GM18520 (cell line): ENCODE data around the gene FANCE.
"Not testable (repeated sequence)": the region's sequence is repeated elsewhere in the genome, so short reads cannot be mapped to it uniquely, and the experiment has no call there.

Experiments
- ATAC-seq: cut with Tn5 transposase; IDR thresholded peaks from one replicate; pipeline ENCODE4 v1.9.1; 2021; ENCODE audit not compliant: unreplicated experiment

Gene FANCE

GRCh38 chr6:35496841-35497570 lies 44.9 kb downstream of the FANCE start, which contains the start of gene TEAD3:
Gene TEAD3, minus strand, starts transcription at chr6:35497079.
- ATAC-seq = peak; percentile 38

DNA sequence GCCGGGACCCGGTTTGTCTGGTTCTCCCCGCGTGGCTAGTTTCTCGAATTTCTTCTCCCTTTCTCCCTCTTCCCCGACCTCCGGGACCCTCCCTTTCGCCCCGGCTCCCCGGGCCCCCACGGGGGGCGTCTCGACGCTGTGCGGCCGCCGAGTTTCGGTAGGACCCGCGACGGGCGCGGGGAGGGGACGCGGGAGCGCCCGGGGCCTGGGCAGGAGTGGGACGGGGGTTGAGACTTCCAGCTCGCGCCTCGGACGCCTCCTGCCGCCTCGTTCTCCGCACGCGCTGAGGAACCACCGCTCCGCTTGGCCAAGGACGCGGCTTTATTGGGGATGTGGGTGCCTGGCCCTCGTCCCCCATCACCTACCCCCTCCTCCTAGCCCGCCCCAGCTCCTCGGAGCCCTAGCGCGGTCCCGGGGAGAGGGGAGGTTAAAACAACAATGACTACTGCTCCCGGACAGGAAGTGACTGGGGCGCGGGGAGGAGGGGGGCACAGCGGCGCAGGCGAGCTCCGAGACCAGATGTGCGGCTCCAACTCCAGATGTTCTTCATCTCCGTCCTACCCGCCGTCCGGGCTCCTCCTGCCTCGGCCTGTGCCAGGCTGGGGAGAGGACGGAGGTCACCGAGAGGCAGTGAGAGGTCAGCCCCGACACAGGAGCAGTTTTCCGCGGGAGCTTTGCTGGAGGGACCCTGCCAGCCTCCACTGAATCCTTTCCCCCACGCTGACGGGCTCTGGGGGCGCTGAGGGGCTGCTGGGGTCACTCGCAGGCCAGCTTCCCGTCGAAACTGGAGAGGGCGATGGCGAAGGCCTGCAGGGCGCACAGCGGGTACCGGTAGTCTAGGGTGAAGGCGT lies 45.7 kb downstream of the FANCE start:
- ATAC-seq = no peak

GRCh38 chr6:35498422-35499067 lies 46.4 kb downstream of the FANCE start:
- ATAC-seq = no peak

DNA sequence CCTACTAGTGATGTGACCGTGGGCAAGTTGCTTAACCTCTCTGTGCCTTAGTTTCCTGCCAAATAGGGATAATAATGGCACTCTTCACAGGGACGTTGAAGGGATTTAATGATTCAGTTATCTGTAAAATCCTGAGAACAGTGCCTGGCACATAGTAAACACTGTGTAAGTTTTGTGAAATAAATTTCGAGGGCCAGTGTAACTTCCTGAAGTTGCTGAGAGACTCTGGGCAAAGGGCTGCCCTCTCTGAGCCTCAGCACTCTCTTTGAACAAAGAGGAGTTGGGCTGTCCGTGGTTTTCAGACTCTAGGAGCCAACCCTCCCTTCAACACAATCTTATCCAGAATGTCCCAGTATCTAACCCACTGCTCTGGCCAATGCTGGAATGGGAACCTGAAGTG lies 47.2 kb downstream of the FANCE start:
- no peak for ATAC-seq

GRCh38 chr6:35500782-35501181 lies 48.6 kb downstream of the FANCE start:
- ATAC-seq = no peak

DNA sequence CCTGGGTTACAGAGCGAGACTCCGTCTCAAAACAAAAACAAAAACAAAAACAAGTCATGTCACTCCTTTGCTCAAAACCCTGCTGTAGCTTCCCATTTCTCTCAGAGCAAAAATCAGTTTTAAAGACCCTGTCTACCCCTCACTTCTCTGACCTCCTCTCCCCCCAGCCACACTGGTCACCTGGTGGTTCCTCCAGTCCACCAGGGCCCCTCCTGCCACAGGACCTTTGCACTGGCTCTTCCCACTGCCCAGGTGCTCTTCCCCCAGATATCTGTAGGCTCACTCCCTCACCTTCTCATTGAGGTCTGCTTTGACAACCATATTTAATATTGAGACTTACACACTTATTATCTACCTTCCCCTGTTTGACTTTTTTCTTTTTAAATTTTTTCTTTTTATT lies 49.6 kb downstream of the FANCE start:
- ATAC-seq = no peak

DNA sequence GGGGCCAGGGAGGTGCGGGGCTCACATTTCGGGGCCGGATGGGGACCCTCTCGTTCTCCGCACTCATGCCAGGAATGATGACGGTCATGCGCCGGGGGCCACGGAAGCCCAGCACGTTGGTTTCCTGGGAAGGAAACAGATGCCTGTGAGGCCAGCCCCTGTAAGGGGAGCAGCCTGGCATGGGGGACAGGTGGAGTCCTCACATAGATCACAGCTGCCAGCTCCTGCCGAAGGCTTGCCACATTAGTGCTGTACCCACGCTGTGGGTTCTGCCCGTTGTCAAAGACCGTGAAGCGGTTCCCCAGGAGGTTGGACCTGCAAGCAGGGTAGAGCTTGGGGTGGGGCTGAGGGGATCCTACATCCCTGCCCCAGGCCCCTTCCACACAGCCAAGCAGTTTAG lies 51.4 kb downstream of the FANCE start:
- no peak for ATAC-seq

DNA sequence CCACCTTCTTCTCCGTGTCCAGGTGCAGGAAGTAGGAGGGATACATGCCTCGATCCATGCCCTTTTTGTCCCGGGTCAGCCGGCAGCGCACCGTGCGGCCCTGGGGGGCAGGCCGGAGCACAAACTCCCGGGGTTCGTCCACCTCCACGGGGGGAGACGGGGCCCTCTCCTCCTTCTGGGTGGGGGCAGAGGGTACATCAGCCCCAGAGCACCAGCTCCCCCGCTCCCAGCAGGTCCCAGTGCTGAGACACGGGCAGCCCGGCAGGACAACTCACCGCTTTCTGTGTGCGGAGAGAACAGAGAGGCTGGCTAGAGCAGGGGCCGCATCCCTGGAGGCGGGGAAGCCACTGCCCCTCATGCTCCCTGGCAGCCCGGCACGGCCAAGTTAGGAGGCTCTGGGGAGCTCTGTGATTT lies 53.9 kb downstream of the FANCE start:
- no peak for ATAC-seq

DNA sequence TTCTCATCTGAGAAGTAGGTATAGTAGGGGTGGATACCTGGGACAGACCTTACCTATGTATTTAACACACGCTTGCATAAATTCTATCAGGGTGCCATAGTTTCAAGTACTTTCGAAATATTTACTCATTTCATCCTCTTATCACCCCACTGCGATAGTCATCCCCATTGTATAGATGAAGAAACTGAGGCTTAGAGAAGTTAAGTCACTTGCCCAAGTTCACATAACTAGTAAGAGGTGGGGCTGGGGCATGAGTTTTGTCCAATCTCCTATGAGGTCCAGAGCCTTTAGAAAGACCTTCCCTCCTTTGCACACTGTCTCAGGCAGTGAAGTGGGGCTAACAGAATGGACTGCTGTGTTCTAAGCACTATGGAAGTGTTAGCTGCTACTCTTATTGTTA lies 54.4 kb downstream of the FANCE start:
- ATAC-seq = no peak

- ATAC-seq = no peak
Measured at GRCh38 chr6:35507221-35507620, 55.1 kb downstream of the FANCE start.

DNA sequence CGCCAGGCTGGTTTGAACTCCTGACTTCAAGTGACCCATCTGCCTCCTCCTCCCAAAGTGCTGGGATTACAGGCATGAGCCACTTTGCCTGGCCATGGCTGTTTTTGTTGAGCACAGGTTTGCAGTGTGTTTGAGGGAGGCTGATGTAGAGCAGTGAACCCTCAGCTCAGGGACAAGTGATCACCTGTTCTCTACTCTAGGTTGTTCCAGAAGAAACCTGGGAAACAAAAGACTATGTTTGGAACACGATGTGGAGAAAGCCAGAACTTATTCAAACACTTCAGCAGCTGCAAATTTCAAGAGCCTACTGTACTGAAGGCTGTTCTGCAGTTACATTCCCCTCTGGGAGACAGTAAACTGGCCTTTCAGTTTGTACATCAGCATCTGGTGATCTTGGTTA lies 55.9 kb downstream of the FANCE start:
- no peak for ATAC-seq

GRCh38 chr6:35508542-35508941 lies 56.4 kb downstream of the FANCE start:
- no peak for ATAC-seq

DNA sequence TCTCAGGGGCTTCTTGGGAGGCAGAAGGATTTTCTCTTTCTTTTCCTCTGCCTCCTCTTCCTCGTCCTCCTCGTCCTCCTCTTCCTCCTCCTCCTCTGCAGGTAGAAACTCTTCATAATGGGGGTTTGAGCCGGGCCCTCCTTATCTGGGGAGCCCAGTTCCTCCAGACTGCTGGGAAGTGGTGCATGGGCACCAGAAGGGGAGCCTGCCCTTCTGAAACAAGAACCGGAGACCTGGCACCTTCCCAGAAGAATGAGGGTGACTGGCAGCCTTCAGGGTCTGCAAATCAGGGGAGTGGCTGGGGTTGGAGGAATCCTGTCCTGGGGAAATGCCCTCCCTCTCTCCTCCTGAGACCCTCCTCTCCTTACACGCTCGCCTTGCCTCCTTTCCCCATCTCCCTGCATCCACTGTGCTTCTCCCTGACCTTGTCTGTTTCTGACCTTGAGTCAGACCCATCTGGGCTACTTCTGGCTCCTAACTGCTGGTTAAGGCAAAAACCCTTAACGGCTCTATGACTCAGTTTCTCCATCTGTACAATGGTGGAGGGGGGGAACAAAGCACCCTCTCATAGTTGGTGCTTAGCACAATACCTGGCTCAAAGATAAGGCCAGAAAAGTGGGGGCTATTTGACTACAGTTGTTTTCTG lies 58.9 kb downstream of the FANCE start:
- no peak for ATAC-seq

DNA sequence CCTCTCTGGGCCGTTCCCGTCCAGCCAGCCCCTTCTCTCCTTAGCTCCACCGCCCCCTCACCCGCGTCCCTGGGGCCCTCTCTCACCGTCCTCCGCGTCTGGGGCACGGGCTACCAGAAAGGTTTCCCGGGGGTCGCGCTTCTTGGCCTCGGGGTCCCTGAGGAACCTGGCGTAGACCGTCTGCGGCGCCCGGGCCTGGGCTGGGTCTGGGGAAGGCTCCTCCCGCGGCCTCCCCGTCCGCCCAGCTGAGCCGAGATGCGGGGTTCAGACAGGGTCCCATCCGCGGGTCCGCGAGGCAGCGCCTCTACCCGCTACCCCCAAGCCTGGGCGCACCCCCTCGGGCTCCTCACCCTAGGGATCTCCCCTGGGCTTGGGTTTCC lies 59.4 kb downstream of the FANCE start:
- ATAC-seq = no peak

DNA sequence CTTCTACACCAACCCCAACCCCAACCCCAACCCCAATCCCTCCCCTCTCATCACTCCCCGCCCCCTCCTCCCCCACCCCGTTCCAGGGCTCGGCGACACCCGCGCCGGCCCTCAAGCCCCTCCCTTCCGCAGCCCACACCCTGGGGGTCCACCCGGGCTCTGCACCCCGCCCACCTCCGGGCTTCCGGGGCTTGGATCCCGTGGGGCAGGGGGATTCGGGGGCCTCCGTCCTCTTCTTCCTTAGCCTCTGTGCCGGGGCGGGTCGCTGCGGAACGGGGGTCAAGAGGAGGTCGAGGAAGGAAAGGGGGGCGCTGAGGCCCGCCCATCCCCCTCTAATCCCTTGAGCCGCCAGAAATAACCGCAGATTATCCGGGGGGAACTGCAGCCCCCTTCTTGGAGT lies 59.9 kb downstream of the FANCE start:
- no peak for ATAC-seq

DNA sequence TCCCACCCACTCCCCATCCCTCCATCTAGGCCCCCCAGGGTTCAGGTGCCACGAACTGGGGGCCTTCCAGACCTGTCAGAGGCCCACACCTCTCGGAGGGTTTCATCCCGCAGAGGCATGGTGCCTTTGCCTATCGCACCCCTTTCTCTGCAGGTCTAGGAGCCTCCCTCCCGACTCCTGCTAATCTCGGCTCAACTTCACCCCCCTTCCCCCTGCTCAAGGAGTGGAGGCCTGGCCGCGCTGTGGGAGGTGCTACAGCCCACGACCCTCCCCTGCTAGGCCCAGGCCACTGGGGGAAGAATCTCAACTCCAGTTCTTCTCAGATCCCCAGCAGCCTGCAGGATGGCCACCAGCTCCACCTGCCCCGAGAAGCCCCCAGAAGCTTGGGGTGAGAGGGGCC lies 60.6 kb downstream of the FANCE start, which contains the start of gene TULP1:
TULP1 (minus strand) TSS at position 157 of the 400 bp plus-strand sequence; CDS start at position 119, 38 bp downstream.
- ATAC-seq = no peak

- ATAC-seq = no peak
Measured at GRCh38 chr6:35514587-35514986, 62.4 kb downstream of the FANCE start.

GRCh38 chr6:35515939-35516338 lies 63.8 kb downstream of the FANCE start:
- not testable (repeated sequence) for ATAC-seq
